Testis (tissue), 3 donors: ENCODE data around the gene NAGS. TPM values are rescaled to one million over a fixed set of nuclear protein-coding genes. Genes with fewer than 3 reads are reported as not detected.
"Not testable (repeated sequence)": the region's sequence is repeated elsewhere in the genome, so short reads cannot be mapped to it uniquely, and the experiment has no call there.

Experiments used
- DNase-seq: peaks from one replicate; pipeline ENCODE4 v3.0.0-alpha.2; 2019
- H3K27ac ChIP-seq, 2 donors: fragments of 200-600 bp; sonication (generic); one replicate each; pipeline ENCODE4 v1.5.1; 2019
- H3K27me3 ChIP-seq: fragments of 200-600 bp; sonication (generic); one replicate; pipeline ENCODE4 v1.5.1; 2019
- H3K36me3 ChIP-seq: fragments of 200-600 bp; sonication (generic); one replicate; pipeline ENCODE4 v1.5.1; 2017; ENCODE audit warnings: low read depth; ENCODE audit errors: missing control alignments
- H3K4me1 ChIP-seq: fragments of 200-600 bp; sonication (generic); one replicate; pipeline ENCODE4 v1.5.1; 2019
- H3K4me3 ChIP-seq, 2 donors: fragments of 200-600 bp; sonication (generic); one replicate each; pipeline ENCODE4 v1.5.1; 2017 to 2019
- H3K9me3 ChIP-seq: fragments of 200-600 bp; sonication (generic); one replicate; pipeline ENCODE4 v1.5.1; 2017
- CTCF ChIP-seq, 3 experiments: fragments of 450-650 bp in 2 of 3; fragments of 200-600 bp in 1 of 3; sonication (generic) in 1 of 3; IDR thresholded peaks; one replicate each; pipeline ENCODE4 v1.5.1; 2016 to 2019; ENCODE audit warnings: antibody characterized with exemption in 3 of 3, mild to moderate bottlenecking in 2 of 3, moderate library complexity in 1 of 3
- POLR2A ChIP-seq: fragments of 450-650 bp; IDR thresholded peaks from one replicate; pipeline ENCODE4 v1.6.1; 2017; ENCODE audit warnings: antibody characterized with exemption, mild to moderate bottlenecking, moderate library complexity
- WGBS, 2 donors: methylation state at CpG; one replicate each; pipeline ENCODE4 v1.1.5; 2018; 5-methylcytosine and 5-hydroxymethylcytosine counted together
- intact Hi-C: fragments of 100-400 bp; cut with DNase I; formaldehyde crosslinking; loops from one replicate; pipeline ENCODE4 v1.15.1; 2023; ENCODE audit warnings: low total_unique reads
- polyA plus RNA-seq: library from polyadenylated mRNA; stranded (reverse); fragments of 350-450 nt; fragmentation: Illumina TruSeq; extraction: RNeasy Lipid Tissue Mini Kit (QIAGEN cat#74804); gene quantifications from one replicate; pipeline ENCODE4 v1.2.3, GENCODE V29; 2014; ENCODE audit warnings: low read depth, low replicate concordance; ENCODE audit not compliant: insufficient read depth
- total RNA-seq, 2 donors: library from RNA; depleted of rRNA; stranded (reverse); fragments of >200 nt; gene quantifications; one replicate each; pipeline ENCODE4 v1.2.3, GENCODE V29; 2016

NAGS gene
- total and polyA plus RNA-seq, 3 donors from 2014 or later, result 2.5 to 6.5 (median 3.1) TPM

- Histone ChIP-seq H3K27me3 (no peaks in the 10 kb centered on the region), H3K4me1 (no peaks in the 10 kb centered on the region), H3K36me3 (no peaks in the 10 kb centered on the region), H3K27ac (no peak overlapping the region), H3K9me3 (no peaks in the 10 kb centered on the region), H3K4me3 (no peak overlapping the region)
- intact Hi-C loops, result no loop called here
- TF ChIP-seq POLR2A, result no peak
- TF ChIP-seq CTCF (IDR thresholded peaks at IDR 0.05), result no peak
- no peak for DNase-seq
- 66 to 83% methylated on average over 6 to 7 of the region's 7 CpGs for WGBS, 2 donors
Measured at GRCh38 chr17:43962479-43962878, 41.9 kb upstream of the NAGS start.

GRCh38 chr17:43966276-43966675 lies 38.1 kb upstream of the NAGS start:
- Histone ChIP-seq H3K27me3 (no peaks in the 10 kb centered on the region), H3K36me3 (no peaks in the 10 kb centered on the region), H3K4me1 (no peaks in the 10 kb centered on the region), H3K27ac (no peak overlapping the region), H3K4me3 (no peak overlapping the region), H3K9me3 (no peaks in the 10 kb centered on the region)
- 83 to 92% methylated on average over 3 of the region's 3 CpGs for WGBS, 2 donors
- no peak for TF ChIP-seq CTCF (IDR thresholded peaks at IDR 0.05)
- no peak for TF ChIP-seq POLR2A
- no peak for DNase-seq
- intact Hi-C loops, result no loop called here

- Histone ChIP-seq H3K27me3 (no peaks in the 10 kb centered on the region), H3K4me1 (no peaks in the 10 kb centered on the region), H3K9me3 (no peaks in the 10 kb centered on the region), H3K36me3 (no peaks in the 10 kb centered on the region), H3K4me3 (no peak overlapping the region), H3K27ac (no peak overlapping the region)
- WGBS, 2 donors, result 64 to 65% methylated on average over 9 of the region's 9 CpGs
- intact Hi-C loops, result no loop called here
- TF ChIP-seq POLR2A (no peak), CTCF (IDR thresholded peaks at IDR 0.05) (no peak)
- no peak for DNase-seq
Measured at GRCh38 chr17:43967251-43967875, 37.1 kb upstream of the NAGS start.

GRCh38 chr17:43970366-43970765 lies 34.1 kb upstream of the NAGS start:
- no peak for DNase-seq
- WGBS, 2 donors, result 85 to 92% methylated on average over 4 of the region's 4 CpGs

GRCh38 chr17:43971436-43971835 lies 33.0 kb upstream of the NAGS start:
- H3K27me3 ChIP-seq, H3K36me3 ChIP-seq, intact Hi-C loops, H3K4me3 ChIP-seq, H3K9me3 ChIP-seq, H3K4me1 ChIP-seq, DNase-seq, H3K27ac ChIP-seq: not testable (repeated sequence)
- 69 to 70% methylated on average over 2 of the region's 2 CpGs for WGBS, 2 donors

More at GRCh38 chr17:43970366-43970765, 34.1 kb upstream of the NAGS start:
- no peaks in the 10 kb centered on the region for H3K4me1 ChIP-seq
- no peaks in the 10 kb centered on the region for H3K9me3 ChIP-seq
- no peak for TF ChIP-seq CTCF (IDR thresholded peaks at IDR 0.05)
- no peak for TF ChIP-seq POLR2A
- H3K27me3 ChIP-seq, result no peaks in the 10 kb centered on the region
- intact Hi-C loops, result no loop called here
- no peak overlapping the region for H3K4me3 ChIP-seq
- no peaks in the 10 kb centered on the region for H3K36me3 ChIP-seq
- H3K27ac ChIP-seq, result no peak overlapping the region

- DNase-seq, H3K4me3 ChIP-seq, H3K27me3 ChIP-seq, H3K9me3 ChIP-seq, H3K4me1 ChIP-seq, H3K27ac ChIP-seq, intact Hi-C loops, H3K36me3 ChIP-seq: not testable (repeated sequence)
- 86 to 87% methylated on average over 22 of the region's 22 CpGs for WGBS, 2 donors
Measured at GRCh38 chr17:43972444-43973212, 31.8 kb upstream of the NAGS start.
